ENCODE results near the gene KRT7.

KRT7 gene

GRCh38 chr12:52199294-52199919 is 33.6 kb upstream of the KRT7 start:
- DNase-seq (ENCODE audit: low spot score) = no peak

GRCh38 chr12:52200086-52200780 is 32.8 kb upstream of the KRT7 start:
- DNase-seq (ENCODE audit: low spot score) = no peak

GRCh38 chr12:52200781-52201450 is 32.1 kb upstream of the KRT7 start:
- DNase-seq (ENCODE audit: low spot score) = no peak

- DNase-seq (ENCODE audit: low spot score) = no peak
Measured at GRCh38 chr12:52201451-52201839, 31.6 kb upstream of the KRT7 start.

GRCh38 chr12:52202361-52203078 is 30.5 kb upstream of the KRT7 start:
- peak; percentile 58 for DNase-seq (ENCODE audit: low spot score)

GRCh38 chr12:52203079-52203921 is 29.7 kb upstream of the KRT7 start:
- peak; percentile 99 for DNase-seq (ENCODE audit: low spot score)

GRCh38 chr12:52204095-52204930 is 28.7 kb upstream of the KRT7 start:
- DNase-seq (ENCODE audit: low spot score) = peak; percentile 76

- DNase-seq (ENCODE audit: low spot score) = no peak
Measured at GRCh38 chr12:52204931-52205505, 28.0 kb upstream of the KRT7 start.

- DNase-seq (ENCODE audit: low spot score) = no peak
Measured at GRCh38 chr12:52205612-52206303, 27.3 kb upstream of the KRT7 start.

GRCh38 chr12:52206304-52207040 is 26.6 kb upstream of the KRT7 start:
- DNase-seq (ENCODE audit: low spot score) = peak; percentile 76

GRCh38 chr12:52207106-52207505 is 25.9 kb upstream of the KRT7 start:
- DNase-seq (ENCODE audit: low spot score) = no peak

- DNase-seq (ENCODE audit: low spot score) = no peak
Measured at GRCh38 chr12:52207895-52208294, 25.1 kb upstream of the KRT7 start.

- no peak for DNase-seq (ENCODE audit: low spot score)
Measured at GRCh38 chr12:52208424-52209165, 24.4 kb upstream of the KRT7 start.

GRCh38 chr12:52209321-52209720 is 23.7 kb upstream of the KRT7 start:
- DNase-seq (ENCODE audit: low spot score) = no peak

GRCh38 chr12:52210186-52210924 is 22.7 kb upstream of the KRT7 start:
- DNase-seq (ENCODE audit: low spot score) = no peak

- DNase-seq (ENCODE audit: low spot score) = no peak
Measured at GRCh38 chr12:52210925-52211650, 22.0 kb upstream of the KRT7 start.
